Right cardiac atrium (tissue), 5 donors: ENCODE data around the gene ANKRD55. TPM values are rescaled to one million over a fixed set of nuclear protein-coding genes. Genes with fewer than 3 reads are reported as not detected.
"Not testable (repeated sequence)": the region's sequence is repeated elsewhere in the genome, so short reads cannot be mapped to it uniquely, and the experiment has no call there.

ENCODE experiments used
- ATAC-seq, 2 donors: fragments of 200-7000 bp; cut with Tn5 transposase; one replicate each; pipeline versions ENCODE4 v1.8.0 to v1.9.1; 2020; ENCODE audit warnings: moderate library complexity in 2 of 2, mild to moderate bottlenecking in 1 of 2
- DNase-seq, 3 donors: peaks; one replicate each; pipeline ENCODE4 v3.0.0-alpha.2; 2020
- H3K27ac ChIP-seq: one replicate; pipeline ENCODE4 v1.5.1; 2013; ENCODE audit warnings: mild to moderate bottlenecking, low read length, control low read depth, moderate library complexity
- H3K27me3 ChIP-seq: one replicate; pipeline ENCODE4 v1.6.1; 2013; ENCODE audit not compliant: control insufficient read depth, insufficient read depth
- H3K4me1 ChIP-seq: one replicate; pipeline ENCODE4 v1.6.1; 2013; ENCODE audit warnings: low read length; ENCODE audit not compliant: control insufficient read depth, insufficient read depth
- H3K4me3 ChIP-seq: one replicate; pipeline ENCODE4 v1.5.1; 2013; ENCODE audit warnings: low read length, control low read depth
- H3K9me3 ChIP-seq: one replicate; pipeline ENCODE4 v1.6.1; 2013; ENCODE audit warnings: low read length; ENCODE audit not compliant: control insufficient read depth
- WGBS: extraction: QIAGEN DNeasy Blood & Tissue Kit; methylation state at CpG from one replicate; pipeline ENCODE4 v1.1.7; 2013; 5-methylcytosine and 5-hydroxymethylcytosine counted together
- intact Hi-C, 4 donors: fragments of 100-400 bp; cut with DNase I; formaldehyde crosslinking; loops; one replicate each; pipeline versions ENCODE4 v1.11.0 to v1.14.0; 2022 to 2023
- polyA plus RNA-seq: library from polyadenylated mRNA; stranded (reverse); fragments of 200-250 nt; gene quantifications from one replicate; pipeline ENCODE4 v1.2.3, GENCODE V29; 2013
- total RNA-seq, 4 donors: library from RNA; stranded (reverse); fragmentation: NEBNext Ultra II Directional; extraction: Animal tissue kit (Norgen Biotek cat#: 25700); gene quantifications; one replicate each; pipeline ENCODE4 v1.2.1, GENCODE V29; 2021
- donor health status: healthy with polysubstance abuse.
- donor health status: DM: no; HTN: yes; CAD: no.
- donor health status: DM: no; HTN: no; CAD: no.
- donor health status: DM: no; HTN: yes; CAD: no; lungs with severe emphysema.
- donor health status: DM: yes; HTN: yes; CAD: no.

Gene ANKRD55
- total and polyA plus RNA-seq, 5 donors, result 0.09 to 0.21 (median 0.20) TPM; not detected in 2

DNA sequence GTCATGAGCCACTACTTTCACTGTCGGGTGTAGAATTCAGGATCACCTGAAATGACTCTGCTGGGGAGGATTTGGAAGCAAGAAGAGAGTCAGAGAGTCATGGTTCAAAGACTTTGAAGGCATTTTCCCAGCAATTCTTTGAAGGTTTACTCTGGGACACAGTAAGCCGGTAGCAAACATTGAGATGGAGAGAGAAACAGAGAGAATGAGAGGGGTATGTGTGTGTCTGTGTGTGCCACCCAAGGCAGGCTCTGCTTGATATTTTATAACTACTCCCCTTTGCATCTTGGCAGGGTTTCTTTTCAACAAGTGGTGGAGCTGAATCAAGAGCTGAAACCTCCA, 89.8 kb downstream of the ANKRD55 start:
- Histone ChIP-seq H3K4me1 (no peaks in the 10 kb centered on the region), H3K27me3 (no peaks in the 10 kb centered on the region), H3K27ac (no peak overlapping the region), H3K9me3 (no peaks in the 10 kb centered on the region), H3K4me3 (no peak overlapping the region)
- ATAC-seq (no peak), DNase-seq (no peak)
- intact Hi-C loops, result no loop called here
- WGBS, result 93% methylated on average over 2 of the region's 2 CpGs

DNA sequence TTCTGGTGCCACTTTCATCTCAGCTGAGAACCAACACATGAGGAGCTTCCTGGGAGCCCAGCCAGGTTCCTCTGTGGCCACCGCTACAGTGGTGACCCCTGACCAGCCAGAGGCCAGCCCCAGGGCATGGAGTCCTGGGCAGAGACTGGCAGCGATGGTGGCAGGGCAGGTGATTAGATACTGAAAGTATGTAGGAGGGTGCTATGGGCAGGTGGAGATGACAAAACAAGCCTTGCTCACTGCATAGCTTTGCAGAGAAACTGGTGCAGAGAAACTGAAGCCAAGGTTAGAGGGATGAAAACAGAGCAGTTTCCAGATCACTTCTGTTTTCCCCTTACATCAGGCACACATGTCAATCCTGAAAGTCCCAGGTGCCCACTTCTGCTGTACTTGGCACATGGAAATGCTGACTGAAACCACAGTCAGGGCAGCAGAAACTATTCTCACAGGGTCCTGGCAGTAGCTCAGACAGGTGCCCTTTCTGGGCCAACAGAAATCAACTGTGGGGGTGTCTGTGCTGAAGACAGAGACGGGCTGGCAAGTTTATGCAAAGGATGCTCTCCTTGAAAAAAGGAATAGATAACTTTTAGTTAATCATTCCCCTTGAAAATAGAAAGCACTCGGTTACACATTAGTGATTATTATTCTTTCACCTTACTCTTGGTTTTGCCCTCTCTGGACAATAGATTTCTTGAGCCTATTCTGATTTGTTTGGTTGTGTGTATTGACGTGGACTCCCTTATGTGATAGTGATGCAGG, 90.3 kb downstream of the ANKRD55 start:
- 82% methylated on average over 5 of the region's 5 CpGs for WGBS
- H3K4me1 ChIP-seq, result no peaks in the 10 kb centered on the region
- no peak for ATAC-seq
- H3K4me3 ChIP-seq, result no peak overlapping the region
- no peaks in the 10 kb centered on the region for H3K27me3 ChIP-seq
- no peak for DNase-seq
- H3K27ac ChIP-seq, result no peak overlapping the region
- intact Hi-C loops, result no loop called here
- H3K9me3 ChIP-seq, result no peaks in the 10 kb centered on the region

DNA sequence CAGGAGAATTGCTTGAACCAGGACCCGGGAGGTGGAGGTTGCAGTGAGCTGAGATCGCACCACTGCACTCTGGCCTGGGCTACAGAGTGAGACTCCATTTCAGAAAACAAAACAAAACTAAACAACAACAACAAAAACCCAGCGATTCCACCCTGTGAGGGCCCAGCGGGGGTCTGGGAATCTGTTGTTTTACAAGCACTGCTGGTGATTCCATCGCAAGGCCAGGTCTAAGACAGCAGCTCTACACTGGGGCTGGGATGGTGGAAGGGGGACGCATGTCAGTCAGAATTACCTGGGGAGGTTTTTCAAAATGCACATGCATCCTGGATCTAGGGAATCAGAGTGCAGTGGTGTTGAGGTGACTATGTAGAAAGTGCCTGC, 90.9 kb downstream of the ANKRD55 start:
- WGBS, result 90% methylated on average over 6 of the region's 6 CpGs
- Histone ChIP-seq H3K4me1 (no peaks in the 10 kb centered on the region), H3K4me3 (no peak overlapping the region), H3K27me3 (no peaks in the 10 kb centered on the region), H3K9me3 (no peaks in the 10 kb centered on the region), H3K27ac (no peak overlapping the region)
- ATAC-seq (no peak), DNase-seq (no peak)
- intact Hi-C loops, result no loop called here

DNA sequence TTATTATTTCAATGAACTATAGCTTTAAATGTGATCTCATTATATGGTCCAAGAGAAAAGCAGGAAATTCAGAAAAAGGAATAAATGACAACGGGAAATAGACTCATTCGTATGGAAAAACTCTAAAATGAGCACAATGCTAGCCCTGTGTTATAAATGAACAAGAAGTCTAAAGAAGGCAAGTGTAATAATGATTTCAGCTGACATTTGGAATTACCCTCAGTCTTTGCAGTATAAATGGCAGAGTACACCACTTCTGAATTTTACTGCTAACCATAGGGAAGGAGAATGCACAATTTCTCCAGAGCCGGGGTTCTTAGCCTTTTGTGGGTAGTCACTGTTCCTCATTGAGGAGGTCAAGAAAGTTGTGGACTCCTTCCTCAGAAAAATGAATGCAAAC, 93.1 kb downstream of the ANKRD55 start:
- intact Hi-C loops, result no loop called here
- Histone ChIP-seq H3K4me3 (no peak overlapping the region), H3K9me3 (no peaks in the 10 kb centered on the region), H3K27ac (no peak overlapping the region), H3K27me3 (no peaks in the 10 kb centered on the region), H3K4me1 (no peaks in the 10 kb centered on the region)
- no peak for DNase-seq
- peak in 1 of 2 donors; percentile 37 for ATAC-seq
- 59% methylated on average over 3 of the region's 3 CpGs for WGBS

DNA sequence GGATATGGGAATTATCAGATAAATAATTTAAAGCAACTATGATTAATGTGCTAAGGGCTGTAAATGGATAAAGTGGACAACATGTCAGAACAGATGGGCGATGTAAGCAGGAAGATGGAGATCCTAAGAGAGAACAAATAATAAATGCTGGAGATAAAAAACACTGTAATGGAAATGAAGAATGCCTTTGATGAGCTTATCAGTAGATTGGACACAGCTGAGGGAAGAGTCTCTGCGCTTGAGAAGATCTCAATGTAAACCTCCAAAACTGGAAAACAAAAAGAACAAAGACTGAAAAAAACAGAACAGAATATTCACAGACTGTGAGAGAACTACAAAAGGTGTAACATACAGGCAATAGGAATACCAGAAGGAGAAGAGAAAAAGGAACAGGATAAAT, 102.5 kb downstream of the ANKRD55 start:
- no peak for DNase-seq
- intact Hi-C loops, result no loop called here
- H3K27me3 ChIP-seq, result no peaks in the 10 kb centered on the region
- no peaks in the 10 kb centered on the region for H3K4me1 ChIP-seq
- H3K27ac ChIP-seq, result no peak overlapping the region
- no peak overlapping the region for H3K4me3 ChIP-seq
- no peaks in the 10 kb centered on the region for H3K9me3 ChIP-seq
- no peak for ATAC-seq
- 95% methylated on average over 2 of the region's 2 CpGs for WGBS

DNA sequence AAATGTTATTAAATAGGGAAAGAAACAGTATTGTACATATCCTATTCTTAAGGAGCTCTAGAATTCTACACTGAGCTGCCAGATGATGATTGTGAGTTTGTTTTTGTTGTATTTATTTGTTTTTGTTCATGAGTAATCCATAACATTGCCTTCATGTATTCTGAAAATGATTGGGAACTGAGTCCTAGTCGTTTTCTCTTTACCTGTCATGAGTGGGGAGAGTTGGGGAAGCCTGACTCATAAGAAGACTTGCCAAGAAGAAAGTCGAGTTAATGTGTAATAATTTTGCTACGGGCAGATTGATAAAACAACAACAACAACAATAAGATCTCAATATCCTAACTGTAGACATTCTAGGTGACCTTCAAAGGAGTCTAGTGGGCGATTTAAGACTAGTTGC, 103.8 kb downstream of the ANKRD55 start:
- intact Hi-C loops, result no loop called here
- ATAC-seq, result no peak
- 86% methylated on average over 4 of the region's 4 CpGs for WGBS
- Histone ChIP-seq H3K27me3 (no peaks in the 10 kb centered on the region), H3K9me3 (no peaks in the 10 kb centered on the region), H3K4me3 (no peak overlapping the region), H3K4me1 (no peaks in the 10 kb centered on the region), H3K27ac (no peak overlapping the region)
- DNase-seq, result no peak

DNA sequence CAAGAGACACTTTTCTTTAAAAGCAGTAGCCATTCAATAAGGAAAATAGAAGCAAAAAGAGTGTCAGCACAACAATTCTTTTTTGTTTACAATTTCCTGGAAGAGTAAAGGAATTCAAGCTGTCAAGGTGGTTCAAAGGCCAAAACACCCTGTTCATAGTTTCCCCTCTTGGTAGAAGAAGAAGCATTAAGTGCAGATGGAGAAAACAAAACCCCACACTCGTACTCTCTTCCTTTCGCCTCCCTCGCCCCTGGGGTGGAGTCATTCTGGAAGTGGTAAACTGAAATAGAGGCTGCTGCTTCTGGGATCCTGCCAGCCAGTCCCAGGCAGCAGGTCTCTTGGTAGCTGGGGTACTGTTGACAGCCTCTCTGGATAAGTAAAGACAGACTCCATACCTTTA, 105.0 kb downstream of the ANKRD55 start:
- ATAC-seq (no peak), DNase-seq (peak; percentile 22 to 63 (median 46))
- WGBS, result 49% methylated on average over 3 of the region's 3 CpGs
- no peaks in the 10 kb centered on the region for H3K27me3 ChIP-seq
- no peaks in the 10 kb centered on the region for H3K9me3 ChIP-seq
- no peaks in the 10 kb centered on the region for H3K4me1 ChIP-seq
- H3K4me3 ChIP-seq, result no peak overlapping the region
- intact Hi-C loops, result no loop called here
- no peak overlapping the region for H3K27ac ChIP-seq

DNA sequence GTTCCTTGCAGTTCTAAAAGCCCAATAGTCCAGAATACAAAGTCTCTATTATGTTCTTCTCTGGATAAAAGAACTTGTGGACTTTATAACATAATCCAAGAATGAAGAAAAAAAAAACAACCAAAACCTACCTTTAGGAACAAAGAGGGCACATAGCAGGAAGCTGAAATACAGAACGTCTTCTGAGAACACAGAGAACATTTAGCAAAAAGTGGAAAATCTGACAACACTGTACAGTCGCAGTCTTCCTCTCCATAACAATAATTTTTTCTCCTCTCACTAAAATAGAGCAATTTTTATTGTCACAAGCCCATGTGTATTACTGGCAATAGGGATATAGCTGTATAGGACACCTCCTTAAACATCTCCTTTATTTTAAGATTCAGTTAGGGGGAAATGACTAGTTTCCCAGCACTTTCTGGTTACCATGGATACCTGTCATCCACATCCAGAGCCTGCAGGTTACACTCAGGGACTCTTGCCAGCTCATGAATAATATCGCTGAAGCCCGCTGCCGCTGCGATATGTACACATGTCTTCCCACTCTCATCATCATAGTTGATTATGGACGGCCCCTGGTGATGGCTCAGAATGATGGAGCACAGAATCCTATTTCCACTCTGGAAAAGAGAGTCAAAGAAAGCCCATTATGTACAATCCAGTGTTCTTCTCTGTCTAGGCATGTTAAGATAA, 106.5 kb downstream of the ANKRD55 start:
- ATAC-seq, result no peak
- Histone ChIP-seq H3K27ac (no peak overlapping the region), H3K4me3 (no peak overlapping the region), H3K9me3 (no peaks in the 10 kb centered on the region), H3K27me3 (no peaks in the 10 kb centered on the region), H3K4me1 (no peaks in the 10 kb centered on the region)
- whole genome bisulfite sequencing, result 71% methylated on average over 7 of the region's 7 CpGs
- DNase-seq, result no peak
- intact Hi-C loops, result no loop called here

DNA sequence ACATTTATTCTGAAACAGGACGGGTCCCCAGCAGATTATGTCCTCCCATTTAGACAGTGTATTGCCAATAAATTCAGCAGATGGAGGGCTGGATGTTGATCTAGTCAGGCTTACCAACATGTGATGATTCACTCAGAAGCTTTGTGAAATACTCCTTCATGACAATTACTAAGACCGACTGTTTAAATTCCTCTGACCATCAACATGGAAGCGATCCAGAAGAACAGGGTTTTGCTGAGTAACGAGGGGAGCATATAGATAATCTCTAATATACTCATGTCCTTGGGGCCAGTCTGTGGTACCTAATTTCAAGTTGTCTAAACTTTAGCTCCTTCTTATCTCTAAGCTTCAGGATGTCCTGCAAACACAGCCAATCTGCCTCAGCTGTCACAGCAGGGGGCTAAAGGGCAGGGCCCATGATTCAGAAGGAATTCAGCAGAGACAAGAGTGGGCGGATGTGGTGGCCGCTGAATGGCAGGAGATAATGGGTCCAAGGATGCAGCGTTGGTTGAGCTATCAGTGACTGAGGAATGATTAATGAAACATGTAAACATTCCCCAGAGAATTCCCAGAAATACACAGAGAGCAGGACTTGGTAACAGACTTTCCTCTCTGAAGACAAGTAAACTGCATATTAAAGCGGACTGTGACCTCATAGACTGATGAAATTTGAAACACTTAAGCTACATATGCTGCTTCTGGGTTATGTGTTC, 109.4 kb downstream of the ANKRD55 start:
- ATAC-seq (peak; percentile 94 to 96), DNase-seq (peak; percentile 66 to 80 (median 76))
- Histone ChIP-seq H3K9me3 (no peaks in the 10 kb centered on the region), H3K27ac (no peak overlapping the region), H3K4me3 (no peak overlapping the region), H3K27me3 (no peaks in the 10 kb centered on the region), H3K4me1 (no peaks in the 10 kb centered on the region)
- intact Hi-C loops, result no loop called here
- 30% methylated on average over 8 of the region's 8 CpGs for WGBS

DNA sequence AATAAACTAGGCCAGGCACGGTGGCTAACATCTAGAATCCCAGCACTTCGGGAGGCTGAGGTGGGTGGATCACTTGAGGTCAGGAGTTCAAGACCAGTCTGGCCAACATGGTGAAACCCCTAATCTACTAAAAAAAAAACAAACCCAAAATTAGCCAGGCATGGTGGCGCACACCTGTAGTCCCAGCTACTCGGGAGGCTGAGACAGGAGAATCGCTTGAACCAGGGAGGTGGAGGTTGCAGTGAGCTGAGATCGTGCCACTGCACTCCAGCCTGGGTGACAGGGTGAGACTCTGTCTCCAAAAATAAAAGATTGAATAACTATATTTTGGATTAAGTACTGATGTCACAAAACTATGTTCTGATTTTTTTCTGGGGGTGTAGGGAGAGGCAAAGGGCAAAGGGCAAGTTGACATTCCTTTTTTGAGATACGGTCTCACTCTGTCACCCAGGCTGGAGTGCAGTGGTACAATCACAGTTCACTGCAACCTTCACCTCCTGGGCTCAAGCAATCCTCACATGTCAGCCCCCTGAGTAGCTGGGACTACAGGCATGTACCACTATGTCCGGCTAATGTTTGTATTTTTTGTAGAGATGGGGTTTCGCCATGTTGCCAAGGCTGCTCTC, 110.7 kb downstream of the ANKRD55 start:
- DNase-seq, H3K4me3 ChIP-seq, ATAC-seq, intact Hi-C loops, H3K27me3 ChIP-seq, H3K27ac ChIP-seq, H3K4me1 ChIP-seq, H3K9me3 ChIP-seq: not testable (repeated sequence)
- 95% methylated on average over 9 of the region's 9 CpGs for WGBS

DNA sequence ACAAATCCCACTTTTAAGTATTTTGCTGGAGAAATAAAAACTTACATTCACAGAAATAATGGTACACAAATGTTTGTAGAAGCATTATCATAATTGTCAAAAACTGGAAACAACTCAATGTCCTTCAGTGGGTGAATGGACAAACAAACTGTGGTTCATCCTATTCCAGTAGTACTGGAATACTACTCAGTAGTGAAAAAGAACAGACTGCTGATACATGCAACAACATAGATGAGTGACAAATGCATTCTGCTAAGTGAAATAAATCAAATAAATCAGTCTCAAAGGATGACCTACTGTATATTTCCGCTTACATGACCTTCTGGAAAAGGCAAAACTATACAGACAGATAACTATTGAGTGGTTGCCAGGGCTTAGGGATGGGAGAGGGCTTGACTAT, 114.1 kb downstream of the ANKRD55 start:
- Histone ChIP-seq H3K9me3 (no peaks in the 10 kb centered on the region), H3K27me3 (no peaks in the 10 kb centered on the region), H3K27ac (no peak overlapping the region), H3K4me1 (no peaks in the 10 kb centered on the region), H3K4me3 (no peak overlapping the region)
- intact Hi-C loops, result no loop called here
- ATAC-seq (no peak), DNase-seq (no peak)
- 94% methylated on average over 1 of the region's 1 CpG for WGBS
